ENCODE data around the gene SLC25A11.

Gene SLC25A11, protein sequence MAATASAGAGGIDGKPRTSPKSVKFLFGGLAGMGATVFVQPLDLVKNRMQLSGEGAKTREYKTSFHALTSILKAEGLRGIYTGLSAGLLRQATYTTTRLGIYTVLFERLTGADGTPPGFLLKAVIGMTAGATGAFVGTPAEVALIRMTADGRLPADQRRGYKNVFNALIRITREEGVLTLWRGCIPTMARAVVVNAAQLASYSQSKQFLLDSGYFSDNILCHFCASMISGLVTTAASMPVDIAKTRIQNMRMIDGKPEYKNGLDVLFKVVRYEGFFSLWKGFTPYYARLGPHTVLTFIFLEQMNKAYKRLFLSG

DNA sequence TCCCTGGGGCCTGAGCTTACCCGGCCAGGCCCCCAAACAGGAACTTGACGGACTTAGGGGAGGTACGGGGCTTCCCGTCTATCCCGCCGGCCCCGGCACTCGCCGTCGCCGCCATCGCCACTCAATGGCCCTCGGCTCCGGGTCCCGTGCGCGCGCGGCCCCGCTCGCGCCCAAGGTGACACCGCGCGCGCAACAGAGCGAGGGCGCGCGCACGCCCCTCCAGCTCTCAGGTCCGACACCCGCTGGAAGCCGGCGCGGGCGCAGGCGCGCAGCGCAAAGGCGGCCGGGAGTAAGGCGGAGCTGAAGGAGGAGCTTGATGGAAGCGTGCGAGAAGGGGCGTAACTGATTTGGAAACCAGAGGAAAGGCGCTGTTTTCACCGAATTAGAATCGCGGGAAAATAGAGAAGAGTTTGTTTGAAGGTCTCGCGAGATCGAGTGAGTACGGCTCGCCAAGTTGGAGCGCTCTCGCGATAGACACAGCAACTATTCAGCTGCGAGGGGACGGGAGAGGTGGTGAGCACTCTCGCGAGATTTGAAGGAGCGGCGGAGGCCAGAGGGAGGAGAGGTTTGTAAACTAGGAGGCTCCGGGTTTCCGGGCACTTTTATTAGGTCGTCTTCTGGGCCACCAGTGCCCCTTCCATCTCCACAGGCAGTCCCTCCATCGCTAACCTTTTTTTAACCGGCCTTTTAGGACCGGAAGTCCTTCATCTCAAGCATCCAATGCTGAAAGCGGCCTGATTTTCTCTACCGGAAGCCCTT is at the start of gene SLC25A11, which contains the start of gene RNF167:
TSS of gene SLC25A11 (minus strand) at position 251 of the 759 bp plus-strand sequence. CDS start at position 115, 136 bp downstream.
TSS of gene RNF167 (plus strand) at position 473 of the 759 bp plus-strand sequence. CDS start 642 bp downstream, outside the sequence.
- H3K4me3 ChIP-seq (ENCODE audit: insufficient read length, low read depth): peak within 1 kb of the TSS; percentile 91
- peak within 1 kb of the TSS; percentile 99 for H3K9ac ChIP-seq (ENCODE audit: insufficient read length, low read depth)
- H3K9me3 ChIP-seq (ENCODE audit: insufficient read depth, low read length): no peaks in the 10 kb centered on the region
- peaks cover 76% of the 10 kb centered on the region for H3K36me3 ChIP-seq (ENCODE audit: insufficient read depth, insufficient read length, low read length)
- H3K27me3 ChIP-seq (ENCODE audit: insufficient read depth, insufficient read length): no peaks in the 10 kb centered on the region
- peak; percentile 95 for DNase-seq (ENCODE audit: low read depth, low spot score)
- peaks cover 5% of the 10 kb centered on the region for H3K4me1 ChIP-seq (ENCODE audit: insufficient read depth, insufficient read length)
- TF ChIP-seq YY1 (IDR thresholded peaks at IDR 0.05; ENCODE audit: insufficient read depth, insufficient read length) (no peak), ZNF274 (IDR thresholded peaks at IDR 0.05; ENCODE audit: low read depth, low read length) (no peak)

DNA sequence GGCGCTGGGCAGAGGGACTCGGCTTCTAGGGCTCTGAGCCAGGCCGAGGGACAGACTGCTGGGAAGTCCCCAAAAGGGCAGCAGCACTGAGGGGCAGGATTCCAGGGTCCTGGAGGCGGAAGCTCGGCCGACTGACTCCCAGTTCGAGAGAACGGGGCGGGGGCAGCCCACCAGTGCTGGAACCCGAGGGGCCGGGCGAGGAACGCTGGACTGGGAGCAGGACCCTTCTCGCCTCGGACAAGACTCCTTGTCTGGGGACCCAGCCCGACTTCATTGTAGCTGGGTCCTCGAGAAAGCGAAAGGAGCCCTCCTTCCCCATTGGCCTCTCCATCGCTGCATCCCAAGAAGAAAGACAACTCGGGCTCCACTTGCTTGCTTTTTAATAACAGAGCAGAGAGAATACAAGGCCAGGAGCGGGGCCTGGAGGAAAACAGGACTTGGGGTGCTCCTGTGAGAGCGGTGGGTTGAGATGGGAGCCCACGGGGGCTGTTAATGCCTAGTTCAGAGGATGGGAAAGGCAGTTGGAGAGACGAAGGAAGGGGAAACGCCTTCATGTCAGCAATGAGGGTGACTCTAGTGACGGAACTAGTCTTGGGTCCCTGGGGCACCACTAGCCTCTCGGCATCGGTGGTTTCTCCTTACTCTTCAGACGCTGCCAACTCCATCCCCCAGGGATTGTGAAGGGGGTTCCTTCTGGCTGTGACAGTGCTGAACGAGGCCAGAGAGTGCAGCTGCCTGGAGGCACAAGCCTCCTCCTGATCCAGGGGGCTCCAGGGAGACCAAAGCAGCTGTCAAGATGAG is 48.1 kb upstream of the SLC25A11 start:
- H3K9ac ChIP-seq (ENCODE audit: insufficient read length, low read depth): peak overlapping the region; percentile 90
- H3K4me3 ChIP-seq (ENCODE audit: insufficient read length, low read depth): peak overlapping the region; percentile 85
- peaks cover 4% of the 10 kb centered on the region for H3K36me3 ChIP-seq (ENCODE audit: insufficient read depth, insufficient read length, low read length)
- peaks cover 4% of the 10 kb centered on the region for H3K4me1 ChIP-seq (ENCODE audit: insufficient read depth, insufficient read length)
- no peak for TF ChIP-seq SUZ12 (IDR thresholded peaks at IDR 0.05; ENCODE audit: extremely low read depth, insufficient read depth, insufficient read length)
- no peak for TF ChIP-seq ZNF274 (IDR thresholded peaks at IDR 0.05; ENCODE audit: low read depth, low read length)
- TF ChIP-seq YY1 (IDR thresholded peaks at IDR 0.05; ENCODE audit: insufficient read depth, insufficient read length): no peak
- no peak for DNase-seq (ENCODE audit: low read depth, low spot score)
- H3K27me3 ChIP-seq (ENCODE audit: insufficient read depth, insufficient read length): no peaks in the 10 kb centered on the region
- no peaks in the 10 kb centered on the region for H3K9me3 ChIP-seq (ENCODE audit: insufficient read depth, low read length)

DNA sequence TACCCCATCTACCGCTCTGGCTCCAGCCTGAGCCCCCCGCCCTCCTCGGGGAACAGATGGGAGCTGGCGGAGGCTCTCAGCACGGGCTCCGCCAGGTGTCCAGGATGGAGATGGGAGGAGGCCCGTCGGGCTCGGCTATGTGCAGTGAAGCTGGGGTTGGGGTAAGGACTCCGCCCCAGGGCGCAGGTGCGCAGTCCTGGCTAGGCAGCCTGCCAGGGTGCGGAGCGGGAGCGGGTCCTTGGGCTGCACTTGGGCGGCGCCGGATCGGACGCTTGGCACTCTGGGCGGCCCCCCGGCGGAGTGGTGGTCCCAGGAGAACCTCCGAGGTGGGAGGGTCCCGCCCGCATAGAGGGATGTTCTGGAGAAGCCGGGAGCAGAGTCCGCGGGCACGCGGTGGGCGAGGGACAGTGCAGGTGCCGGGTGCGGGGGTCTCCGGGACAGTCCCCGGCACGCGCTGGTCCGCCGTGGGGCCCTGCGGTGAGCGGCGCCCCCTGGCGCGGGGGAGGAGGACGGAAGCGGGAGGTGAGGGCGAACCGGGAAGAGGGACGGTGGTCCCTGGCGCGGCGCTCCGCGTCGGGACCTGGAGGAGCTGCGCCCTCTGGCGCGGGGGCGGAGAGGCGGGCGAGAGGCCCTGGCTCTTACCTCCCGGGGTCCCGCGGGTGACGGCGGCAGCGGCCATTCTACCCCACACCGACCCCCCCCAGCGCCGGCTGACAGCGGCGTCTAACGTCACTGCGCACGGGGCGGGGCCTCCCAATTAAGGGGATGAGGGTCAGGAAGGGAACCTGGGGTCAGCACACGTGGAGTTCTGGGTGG is 47.3 kb upstream of the SLC25A11 start, which contains the start of gene CAMTA2:
TSS of gene CAMTA2 (minus strand) at position 725 of the 816 bp plus-strand sequence. CDS start 1,453 bp downstream, outside the sequence.
- no peak for DNase-seq (ENCODE audit: low read depth, low spot score)
- no peak for TF ChIP-seq ZNF274 (IDR thresholded peaks at IDR 0.05; ENCODE audit: low read depth, low read length)
- TF ChIP-seq YY1 (IDR thresholded peaks at IDR 0.05; ENCODE audit: insufficient read depth, insufficient read length): no peak
- TF ChIP-seq SUZ12 (IDR thresholded peaks at IDR 0.05; ENCODE audit: extremely low read depth, insufficient read depth, insufficient read length): no peak
- no peaks in the 10 kb centered on the region for H3K9me3 ChIP-seq (ENCODE audit: insufficient read depth, low read length)
- H3K4me1 ChIP-seq (ENCODE audit: insufficient read depth, insufficient read length): peaks cover 4% of the 10 kb centered on the region
- H3K9ac ChIP-seq (ENCODE audit: insufficient read length, low read depth): peak within 1 kb of the TSS; percentile 90
- peak within 1 kb of the TSS; percentile 85 for H3K4me3 ChIP-seq (ENCODE audit: insufficient read length, low read depth)
- no peaks in the 10 kb centered on the region for H3K27me3 ChIP-seq (ENCODE audit: insufficient read depth, insufficient read length)
- H3K36me3 ChIP-seq (ENCODE audit: insufficient read depth, insufficient read length, low read length): peaks cover 11% of the 10 kb centered on the region

DNA sequence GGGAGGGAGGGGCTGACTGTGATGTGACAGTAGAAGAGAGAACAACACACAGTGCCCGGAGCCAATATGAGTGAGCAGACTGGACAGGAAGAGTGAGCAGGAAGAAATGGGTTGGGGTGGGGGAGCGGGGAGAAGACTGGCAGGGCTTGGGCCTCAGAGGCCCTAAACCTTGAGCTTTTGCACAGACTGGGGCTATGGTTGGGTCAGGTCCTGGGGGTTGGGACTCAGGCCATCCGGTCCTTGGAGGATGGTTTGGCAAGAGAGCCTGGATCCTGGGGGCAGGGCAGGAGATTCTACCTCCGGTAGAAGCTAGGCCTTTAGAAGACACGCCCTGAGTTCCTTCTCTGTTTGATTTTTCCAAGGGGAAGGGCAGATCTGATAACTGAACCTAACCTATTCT is 46.6 kb upstream of the SLC25A11 start:
- Histone ChIP-seq H3K27me3 (ENCODE audit: insufficient read depth, insufficient read length) (no peaks in the 10 kb centered on the region), H3K36me3 (ENCODE audit: insufficient read depth, insufficient read length, low read length) (peaks cover 14% of the 10 kb centered on the region), H3K9me3 (ENCODE audit: insufficient read depth, low read length) (no peaks in the 10 kb centered on the region), H3K4me3 (ENCODE audit: insufficient read length, low read depth) (peak overlapping the region; percentile 85), H3K9ac (ENCODE audit: insufficient read length, low read depth) (peak overlapping the region; percentile 90), H3K4me1 (ENCODE audit: insufficient read depth, insufficient read length) (peaks cover 4% of the 10 kb centered on the region)
- TF ChIP-seq SUZ12 (IDR thresholded peaks at IDR 0.05; ENCODE audit: extremely low read depth, insufficient read depth, insufficient read length): no peak
- no peak for TF ChIP-seq YY1 (IDR thresholded peaks at IDR 0.05; ENCODE audit: insufficient read depth, insufficient read length)
- no peak for TF ChIP-seq ZNF274 (IDR thresholded peaks at IDR 0.05; ENCODE audit: low read depth, low read length)
- DNase-seq (ENCODE audit: low read depth, low spot score): no peak

DNA sequence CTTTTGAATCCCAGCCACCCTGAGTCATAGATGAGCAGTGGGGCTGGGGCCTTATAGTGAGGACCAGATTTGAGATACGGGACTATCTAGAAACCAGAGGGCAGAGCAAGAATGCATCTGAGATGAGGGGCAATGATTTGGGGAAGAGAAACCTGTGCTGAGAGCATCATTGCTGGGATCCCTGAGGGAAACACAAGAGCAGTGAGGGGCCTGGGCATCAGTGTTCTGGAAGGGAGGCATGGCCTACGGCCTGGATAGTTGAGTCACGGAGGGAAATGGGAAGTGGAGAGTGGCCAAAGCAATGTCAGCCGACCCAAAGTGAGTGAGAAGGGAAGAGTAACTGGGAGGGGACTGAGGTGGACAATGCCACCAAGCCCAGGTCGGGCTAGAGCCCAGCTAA is 42.5 kb upstream of the SLC25A11 start:
- Histone ChIP-seq H3K4me1 (ENCODE audit: insufficient read depth, insufficient read length) (peaks cover 7% of the 10 kb centered on the region), H3K9me3 (ENCODE audit: insufficient read depth, low read length) (no peaks in the 10 kb centered on the region), H3K9ac (ENCODE audit: insufficient read length, low read depth) (no peak overlapping the region), H3K27me3 (ENCODE audit: insufficient read depth, insufficient read length) (peaks cover 10% of the 10 kb centered on the region), H3K4me3 (ENCODE audit: insufficient read length, low read depth) (no peak overlapping the region), H3K36me3 (ENCODE audit: insufficient read depth, insufficient read length, low read length) (peaks cover 40% of the 10 kb centered on the region)
- no peak for DNase-seq (ENCODE audit: low read depth, low spot score)
- TF ChIP-seq SUZ12 (IDR thresholded peaks at IDR 0.05; ENCODE audit: extremely low read depth, insufficient read depth, insufficient read length): no peak
- no peak for TF ChIP-seq ZNF274 (IDR thresholded peaks at IDR 0.05; ENCODE audit: low read depth, low read length)
- TF ChIP-seq YY1 (IDR thresholded peaks at IDR 0.05; ENCODE audit: insufficient read depth, insufficient read length): no peak

DNA sequence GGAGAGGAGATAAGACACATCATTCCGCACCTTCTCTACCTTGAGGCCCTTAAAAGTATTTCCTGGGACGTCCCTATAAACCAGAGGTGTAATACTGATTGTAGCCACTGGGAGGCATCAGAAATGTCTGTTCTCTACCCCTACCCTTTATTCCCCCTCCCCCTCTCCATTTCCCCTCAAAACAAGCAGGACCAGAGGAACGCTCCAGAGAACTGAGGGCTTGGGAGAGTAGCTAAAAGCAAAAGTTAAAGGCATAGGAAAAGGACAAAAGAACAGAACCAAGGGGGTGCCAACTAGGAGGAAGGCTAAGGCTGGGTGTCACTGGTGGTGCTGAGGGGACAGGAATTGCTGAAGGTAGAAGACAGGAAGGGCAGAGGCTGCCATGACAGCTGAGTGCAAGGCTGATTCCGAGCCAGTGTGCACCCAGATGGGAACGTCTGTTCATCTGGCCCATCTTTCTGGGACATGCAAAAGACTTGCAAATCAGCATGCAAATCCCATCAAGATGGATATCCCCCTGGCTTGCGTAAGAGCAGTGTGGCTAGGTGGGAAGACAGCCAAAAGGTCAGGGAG is 40.9 kb upstream of the SLC25A11 start:
- no peaks in the 10 kb centered on the region for H3K9me3 ChIP-seq (ENCODE audit: insufficient read depth, low read length)
- no peak for TF ChIP-seq YY1 (IDR thresholded peaks at IDR 0.05; ENCODE audit: insufficient read depth, insufficient read length)
- no peak for TF ChIP-seq ZNF274 (IDR thresholded peaks at IDR 0.05; ENCODE audit: low read depth, low read length)
- no peak for TF ChIP-seq SUZ12 (IDR thresholded peaks at IDR 0.05; ENCODE audit: extremely low read depth, insufficient read depth, insufficient read length)
- H3K36me3 ChIP-seq (ENCODE audit: insufficient read depth, insufficient read length, low read length): peaks cover 47% of the 10 kb centered on the region
- peak; percentile 63 for DNase-seq (ENCODE audit: low read depth, low spot score)
- H3K27me3 ChIP-seq (ENCODE audit: insufficient read depth, insufficient read length): peaks cover 11% of the 10 kb centered on the region
- H3K9ac ChIP-seq (ENCODE audit: insufficient read length, low read depth): peak overlapping the region; percentile 25
- no peak overlapping the region for H3K4me3 ChIP-seq (ENCODE audit: insufficient read length, low read depth)
- peaks cover 4% of the 10 kb centered on the region for H3K4me1 ChIP-seq (ENCODE audit: insufficient read depth, insufficient read length)

Measured in NT2/D1 (cell line).